HG03432 (cell line): Measurements from ENCODE around the gene DMPK.

Source experiments
- ATAC-seq: cut with Tn5 transposase; IDR thresholded peaks from one replicate; pipeline ENCODE4 v1.9.1; 2021; ENCODE audit warnings: mild to moderate bottlenecking, moderate library complexity; ENCODE audit not compliant: unreplicated experiment

DMPK gene

GRCh38 chr19:45770192-45771101 is 11.8 kb downstream of the DMPK start:
- ATAC-seq, result peak; percentile 54

- peak; percentile 11 for ATAC-seq
These were observed 12.5 kb downstream of the DMPK start for GRCh38 chr19:45769821-45770191.

- peak; percentile 64 for ATAC-seq
These were observed 13.1 kb downstream of the DMPK start, which contains the start of gene SIX5 for GRCh38 chr19:45768984-45769782. TSS of gene SIX5 (minus strand) at chr19:45769252. CDS start at chr19:45768844, 408 bp downstream.

- no peak for ATAC-seq
These were observed 13.7 kb downstream of the DMPK start for GRCh38 chr19:45768655-45768983.

- ATAC-seq, result no peak
These were observed 14.2 kb downstream of the DMPK start for GRCh38 chr19:45767881-45768654.

GRCh38 chr19:45767410-45767880 is 14.8 kb downstream of the DMPK start:
- ATAC-seq, result no peak

- ATAC-seq, result no peak
These were observed 15.4 kb downstream of the DMPK start for GRCh38 chr19:45766869-45767346.

GRCh38 chr19:45766296-45766868 is 15.9 kb downstream of the DMPK start:
- no peak for ATAC-seq

- ATAC-seq, result no peak
These were observed 16.5 kb downstream of the DMPK start for GRCh38 chr19:45765702-45766295.

GRCh38 chr19:45764945-45765701 is 17.2 kb downstream of the DMPK start:
- ATAC-seq, result no peak

- no peak for ATAC-seq
These were observed 17.8 kb downstream of the DMPK start for GRCh38 chr19:45764475-45764874.

GRCh38 chr19:45763691-45764294 is 18.5 kb downstream of the DMPK start:
- no peak for ATAC-seq

GRCh38 chr19:45762870-45763631 is 19.2 kb downstream of the DMPK start:
- ATAC-seq, result no peak

- no peak for ATAC-seq
These were observed 20.6 kb downstream of the DMPK start for GRCh38 chr19:45761714-45762113.

- ATAC-seq, result no peak
These were observed 23.4 kb downstream of the DMPK start for GRCh38 chr19:45758921-45759320.

GRCh38 chr19:45757695-45758094 is 24.6 kb downstream of the DMPK start:
- no peak for ATAC-seq

GRCh38 chr19:45754323-45754722 is 28.0 kb downstream of the DMPK start:
- ATAC-seq, result no peak

GRCh38 chr19:45753548-45753947 is 28.7 kb downstream of the DMPK start:
- ATAC-seq, result no peak
